Stimulated activated naive CD4-positive, alpha-beta T cell (primary cell): ENCODE data around the gene BMPR1B.

ENCODE experiments used
- DNase-seq, 6 experiments: peaks; one replicate each; lab custom pipeline; 2025; lab: John Stamatoyannopoulos, UW

BMPR1B gene

GRCh38 chr4:94960708-94961107 lies 203.0 kb downstream of the BMPR1B start:
- DNase-seq: no peak

- DNase-seq: no peak
These were observed 203.7 kb downstream of the BMPR1B start for GRCh38 chr4:94961420-94961819.

GRCh38 chr4:94962484-94962883 lies 204.7 kb downstream of the BMPR1B start:
- DNase-seq: no peak

- no peak for DNase-seq
These were observed 208.1 kb downstream of the BMPR1B start for GRCh38 chr4:94965852-94966251.

- no peak for DNase-seq
These were observed 210.7 kb downstream of the BMPR1B start for GRCh38 chr4:94968493-94968892.

- no peak for DNase-seq
These were observed 212.9 kb downstream of the BMPR1B start for GRCh38 chr4:94970650-94971049.

- no peak for DNase-seq
These were observed 217.0 kb downstream of the BMPR1B start for GRCh38 chr4:94974773-94975172.

GRCh38 chr4:94976371-94977011 lies 218.7 kb downstream of the BMPR1B start:
- DNase-seq: no peak

- no peak for DNase-seq
These were observed 221.1 kb downstream of the BMPR1B start for GRCh38 chr4:94978904-94979303.

- no peak for DNase-seq
These were observed 221.9 kb downstream of the BMPR1B start for GRCh38 chr4:94979621-94980020.

- peak in 1 of 6 experiments; percentile 7 for DNase-seq
These were observed 238.1 kb downstream of the BMPR1B start for GRCh38 chr4:94995684-94996394.

GRCh38 chr4:95000076-95000648 lies 242.4 kb downstream of the BMPR1B start:
- no peak for DNase-seq

- no peak for DNase-seq
These were observed 247.2 kb downstream of the BMPR1B start for GRCh38 chr4:95004912-95005311.

GRCh38 chr4:95007998-95008397 lies 250.2 kb downstream of the BMPR1B start:
- DNase-seq: no peak

- DNase-seq: no peak
These were observed 255.5 kb downstream of the BMPR1B start for GRCh38 chr4:95013236-95013635.

- DNase-seq: no peak
These were observed 256.3 kb downstream of the BMPR1B start for GRCh38 chr4:95014068-95014467.

GRCh38 chr4:95017305-95018064 lies 259.7 kb downstream of the BMPR1B start:
- DNase-seq: no peak

- DNase-seq: no peak
These were observed 261.0 kb downstream of the BMPR1B start for GRCh38 chr4:95018785-95019184.

GRCh38 chr4:95020521-95020920 lies 262.8 kb downstream of the BMPR1B start:
- no peak for DNase-seq

GRCh38 chr4:95021099-95021498 lies 263.3 kb downstream of the BMPR1B start:
- no peak for DNase-seq

GRCh38 chr4:95023110-95023509 lies 265.4 kb downstream of the BMPR1B start:
- DNase-seq: no peak

- DNase-seq: no peak
These were observed 270.3 kb downstream of the BMPR1B start for GRCh38 chr4:95027905-95028618.
